Stimulated activated CD8-positive, alpha-beta memory T cell treated with anti-CD3 and anti-CD28 coated beads, Interleukin-7, amount 100 ng/mL, for 24 hours (primary cell): ENCODE data around the gene MRPL54.
A peak's percentile ranks its signal among the peaks of the same experiment; 100 is the strongest.
"Not testable (repeated sequence)": the region's sequence is repeated elsewhere in the genome, so short reads cannot be mapped to it uniquely, and the experiment has no call there.

Experiments
- DNase-seq: peaks from one replicate; pipeline ENCODE4 v3.0.0-alpha.2; 2020; ENCODE audit warnings: low read depth

Gene MRPL54

DNA sequence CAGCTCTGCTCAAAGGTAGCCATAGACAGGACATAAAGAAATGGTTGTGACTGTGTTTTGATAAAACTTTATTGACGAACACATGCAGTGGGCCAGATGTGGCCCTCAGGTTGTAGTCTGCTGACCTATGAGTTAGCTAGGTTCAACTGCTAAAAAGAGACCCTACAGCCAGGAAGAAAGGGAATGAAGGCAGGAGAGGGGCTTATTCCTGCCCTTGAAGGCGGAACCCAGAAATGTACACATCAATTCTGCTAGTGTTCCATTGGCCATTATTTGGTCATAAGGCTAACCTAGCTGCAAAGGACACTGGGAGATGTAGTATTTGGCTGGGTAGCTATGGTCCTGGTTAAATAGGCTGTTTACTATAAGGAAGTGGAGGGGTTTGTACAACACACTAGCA lies 19.0 kb upstream of the MRPL54 start:
- no peak for DNase-seq

DNA sequence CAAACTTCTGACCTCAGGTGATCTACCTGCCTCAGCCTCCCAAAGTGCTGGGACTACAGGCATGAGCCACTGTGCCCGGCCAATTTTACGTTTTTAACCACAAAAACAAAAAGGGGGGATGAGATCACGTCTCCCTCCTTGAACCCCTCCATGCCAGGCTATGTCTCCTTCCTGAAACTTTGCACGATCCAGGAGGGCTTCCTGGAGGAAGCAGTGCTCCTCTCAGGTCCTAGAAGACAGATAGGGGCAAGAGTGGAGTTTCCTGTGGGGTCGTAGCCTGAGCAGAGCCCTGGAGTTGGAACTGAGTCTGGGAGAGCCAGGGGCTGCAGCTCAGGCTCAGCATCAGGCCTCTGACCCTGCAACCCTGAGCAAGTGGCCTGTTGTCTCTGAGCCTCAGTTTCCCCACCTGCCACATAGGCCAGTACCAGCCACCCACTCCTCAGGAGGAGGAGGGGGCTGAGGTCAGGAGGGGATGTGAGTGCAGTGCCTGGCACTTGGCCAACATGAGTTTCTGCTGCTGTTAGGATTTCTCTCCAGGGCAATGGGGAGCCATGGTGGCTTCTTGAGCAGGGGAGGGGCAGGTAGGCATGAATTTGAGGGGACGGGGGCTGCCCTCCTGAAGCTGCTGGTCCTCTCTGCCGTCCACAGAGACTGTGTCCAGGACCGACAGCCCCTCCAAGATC lies 17.0 kb upstream of the MRPL54 start:
- no peak for DNase-seq

DNA sequence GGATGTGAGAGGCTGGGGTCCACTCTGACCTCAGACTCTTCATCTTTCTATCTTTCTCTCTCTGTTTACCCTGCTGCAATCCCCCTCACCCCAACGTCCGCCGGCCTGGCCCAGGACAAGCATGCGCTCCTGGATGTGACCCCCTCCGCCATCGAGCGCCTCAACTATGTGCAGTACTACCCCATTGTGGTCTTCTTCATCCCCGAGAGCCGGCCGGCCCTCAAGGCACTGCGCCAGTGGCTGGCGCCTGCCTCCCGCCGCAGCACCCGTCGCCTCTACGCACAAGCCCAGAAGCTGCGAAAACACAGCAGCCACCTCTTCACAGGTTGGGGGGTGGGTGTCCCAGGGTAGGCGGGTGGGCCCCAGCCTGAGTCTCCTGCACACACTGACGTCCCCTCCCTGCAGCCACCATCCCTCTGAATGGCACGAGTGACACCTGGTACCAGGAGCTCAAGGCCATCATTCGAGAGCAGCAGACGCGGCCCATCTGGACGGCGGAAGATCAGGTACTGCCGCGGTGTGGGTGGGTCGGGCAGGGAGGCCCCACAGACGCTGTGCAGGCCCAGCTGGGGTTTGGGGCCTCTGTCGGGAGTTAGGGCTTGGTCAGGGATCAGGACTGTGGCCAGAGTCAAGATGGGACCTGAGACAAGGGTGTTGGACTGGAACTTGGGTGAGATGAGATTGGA lies 16.0 kb upstream of the MRPL54 start:
- DNase-seq, result no peak

DNA sequence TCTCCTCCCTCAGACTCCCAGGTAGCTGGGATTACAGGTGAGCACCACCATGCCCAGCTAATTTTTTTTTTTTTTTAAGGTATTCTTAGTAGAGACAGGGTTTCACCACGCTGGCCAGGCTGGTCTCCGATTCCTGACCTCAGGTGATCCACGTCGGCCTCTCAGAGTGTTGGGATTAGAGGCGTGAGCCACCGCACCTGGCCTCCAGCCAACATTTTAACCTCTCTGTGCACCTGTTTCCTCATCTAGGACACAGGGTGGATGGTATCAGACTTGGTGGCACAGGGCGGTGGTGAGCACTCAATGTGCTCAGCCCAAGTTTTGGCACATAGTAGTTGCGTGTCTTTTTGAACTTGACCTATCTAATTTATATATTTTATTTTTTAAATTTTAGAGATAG lies 13.5 kb upstream of the MRPL54 start:
- DNase-seq, result no peak

DNA sequence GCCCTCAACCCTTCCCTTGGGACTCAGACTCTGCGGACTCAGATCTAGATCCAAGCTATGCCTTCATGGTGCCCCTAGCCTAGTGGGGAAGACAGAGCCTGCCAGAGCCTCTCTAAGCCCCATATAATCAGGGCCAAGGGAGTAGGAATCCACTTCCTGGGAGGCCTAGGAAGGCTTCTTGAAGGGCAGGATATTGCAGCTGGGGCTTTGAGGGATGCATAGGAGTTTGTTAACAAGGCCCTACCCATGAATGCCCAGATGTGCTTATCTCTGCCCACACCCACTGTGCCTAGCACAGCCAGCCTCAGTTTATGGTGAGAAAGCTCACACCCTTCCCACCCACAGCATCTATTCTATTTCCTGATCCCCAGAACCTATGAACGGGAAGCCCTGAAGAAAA lies 12.3 kb upstream of the MRPL54 start:
- no peak for DNase-seq

DNA sequence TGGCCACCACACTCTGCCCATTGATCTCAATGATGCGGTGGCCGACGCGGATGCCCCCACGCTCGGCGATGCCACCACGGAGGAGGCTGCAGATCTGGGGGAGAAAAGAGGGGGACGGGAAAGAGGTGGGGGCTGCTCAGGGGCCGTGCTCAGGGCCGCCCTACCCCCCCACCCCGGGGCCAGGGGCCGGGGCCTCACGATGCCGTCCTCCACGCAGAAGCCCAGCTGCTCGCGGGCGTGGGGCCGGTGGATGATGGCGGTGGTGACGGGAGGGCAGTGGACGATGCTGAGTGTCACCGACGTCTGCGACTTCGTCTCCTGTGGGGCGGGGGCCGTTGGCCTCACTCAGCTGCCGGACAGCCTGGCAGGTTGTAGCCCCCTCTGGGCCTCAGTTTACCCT lies 11.2 kb upstream of the MRPL54 start:
- DNase-seq, result no peak

DNA sequence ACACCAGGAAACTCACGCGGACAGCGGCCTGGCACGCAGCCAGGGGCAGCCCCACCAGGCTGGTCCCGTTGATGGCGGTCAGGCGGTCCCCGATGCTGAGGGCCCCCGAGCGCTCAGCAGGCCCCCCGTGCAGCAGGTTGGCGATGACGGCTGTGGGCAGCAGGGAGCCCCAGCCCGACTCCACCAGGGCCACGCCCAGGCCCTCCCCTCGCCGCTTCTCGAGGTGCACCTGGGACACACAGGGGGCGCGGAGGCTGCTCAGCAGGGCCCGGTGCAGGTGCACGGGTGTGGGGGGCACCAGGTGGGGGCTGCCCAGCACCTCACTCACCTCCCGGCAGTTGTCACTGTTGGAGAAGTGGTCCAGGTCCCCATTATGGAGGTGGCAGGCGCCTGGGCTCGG lies 10.0 kb upstream of the MRPL54 start:
- no peak for DNase-seq

DNA sequence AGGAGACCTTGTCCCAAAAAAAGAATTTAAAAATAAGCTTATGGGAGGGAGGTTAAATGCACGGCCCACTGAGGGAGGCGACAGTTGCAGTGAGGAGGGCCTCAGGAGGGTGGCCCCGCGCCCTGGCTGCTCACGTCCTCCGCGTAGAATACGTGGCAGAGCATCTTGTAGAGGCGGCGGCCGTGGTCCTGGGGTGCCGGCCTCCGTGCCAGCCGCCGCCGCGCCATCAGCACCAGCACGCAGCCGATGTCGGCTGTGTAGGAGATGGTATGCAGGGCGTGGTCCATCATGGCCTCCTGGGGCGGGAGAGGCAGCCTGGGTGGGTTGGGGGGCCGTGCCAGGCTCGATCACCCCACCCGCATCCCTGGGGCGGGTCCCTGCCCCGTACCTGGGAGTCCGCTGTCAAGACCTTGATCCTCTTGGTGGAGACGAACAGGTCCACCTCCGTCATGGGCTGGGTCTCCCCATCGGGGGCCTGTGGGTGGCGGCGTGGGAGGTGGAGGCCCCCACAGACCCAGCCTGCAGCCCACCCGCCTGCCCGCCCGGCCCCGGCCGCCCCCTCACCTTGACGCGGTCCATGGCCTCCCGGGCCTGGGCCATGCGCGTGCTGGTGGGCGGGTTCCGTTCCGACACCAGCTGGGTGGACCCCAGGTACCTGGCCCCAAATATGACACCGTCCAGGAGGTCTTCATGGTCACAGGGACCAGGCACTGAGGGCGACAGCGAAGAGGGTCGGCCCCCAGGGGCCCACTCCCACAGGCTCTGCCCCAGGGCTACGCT lies 8.7 kb upstream of the MRPL54 start:
- no peak for DNase-seq

DNA sequence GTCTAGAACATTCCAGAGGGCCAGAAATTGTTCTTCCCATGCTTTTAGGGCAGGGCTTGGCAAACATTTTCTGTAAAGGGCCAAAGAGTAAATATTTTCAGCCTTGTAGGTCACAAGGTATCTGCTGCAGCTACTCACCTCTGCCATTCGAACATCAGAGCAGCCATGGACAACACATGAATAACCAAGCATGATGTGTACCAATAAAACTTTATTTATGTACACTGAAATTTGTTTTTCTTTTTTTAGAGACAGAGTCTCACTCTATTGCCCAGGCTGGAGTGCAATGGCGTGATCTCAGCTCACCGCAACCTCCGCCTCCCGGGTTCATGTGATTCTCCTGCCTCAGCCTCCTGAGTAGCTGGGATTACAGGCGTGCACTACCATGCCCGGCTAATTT lies 4.8 kb upstream of the MRPL54 start:
- DNase-seq, result not testable (repeated sequence)

DNA sequence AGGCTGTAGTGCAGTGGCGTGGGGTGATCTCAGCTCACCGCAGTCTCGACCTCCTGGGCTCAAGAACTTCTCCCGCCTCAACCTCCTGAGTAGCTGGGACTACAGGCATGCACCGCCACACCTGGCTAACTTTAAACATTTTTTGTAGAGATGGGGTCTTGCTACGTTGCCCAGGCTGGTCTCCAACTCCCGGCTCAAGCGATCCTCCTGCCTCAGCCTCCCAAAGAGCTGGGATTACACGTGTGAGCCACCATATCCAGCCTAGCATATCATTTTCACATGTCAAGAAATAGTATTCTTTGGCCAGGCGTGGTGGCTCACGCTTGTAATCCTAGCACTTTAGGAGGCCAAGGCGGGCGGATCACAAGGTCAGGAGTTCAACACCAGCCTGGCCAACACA lies 4.2 kb upstream of the MRPL54 start:
- not testable (repeated sequence) for DNase-seq

DNA sequence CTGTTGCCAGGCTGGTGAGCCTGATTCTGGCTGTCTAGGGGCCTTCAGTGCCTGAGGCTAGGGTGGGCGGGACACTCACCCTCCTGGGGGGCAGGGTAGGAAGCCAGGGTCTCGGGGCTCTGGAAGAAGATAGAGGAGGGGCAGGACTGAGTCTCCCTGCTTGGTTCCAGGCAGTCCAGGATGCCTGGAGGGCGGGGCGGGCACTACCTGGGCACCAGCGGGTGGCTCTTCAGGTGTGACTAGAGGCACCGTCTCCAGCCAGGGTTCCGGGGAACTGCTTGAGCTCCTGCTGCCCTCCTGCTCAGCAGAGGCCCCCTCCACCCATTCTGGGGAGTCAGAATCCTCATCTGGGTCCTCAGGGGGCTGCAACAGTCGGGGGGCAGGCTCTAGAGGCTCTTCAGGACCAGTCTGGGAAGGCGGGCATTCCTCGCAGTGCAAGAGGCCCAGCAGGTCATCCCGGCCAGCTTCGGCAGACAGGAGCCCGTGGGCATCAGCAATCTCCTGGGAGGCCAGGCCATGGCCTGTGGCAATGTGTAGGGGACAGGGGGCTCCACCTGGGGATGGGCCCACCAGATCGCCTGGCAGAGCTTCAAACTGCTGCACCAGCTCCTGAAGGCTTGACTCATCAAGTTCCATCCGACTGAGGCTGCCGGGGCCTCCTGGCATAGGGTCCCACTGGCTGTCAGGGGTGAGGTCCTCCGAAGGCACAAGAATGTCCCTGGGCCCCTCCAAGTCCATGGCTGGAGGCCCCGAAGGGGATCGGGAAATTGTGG lies 2.8 kb upstream of the MRPL54 start:
- DNase-seq, result no peak

DNA sequence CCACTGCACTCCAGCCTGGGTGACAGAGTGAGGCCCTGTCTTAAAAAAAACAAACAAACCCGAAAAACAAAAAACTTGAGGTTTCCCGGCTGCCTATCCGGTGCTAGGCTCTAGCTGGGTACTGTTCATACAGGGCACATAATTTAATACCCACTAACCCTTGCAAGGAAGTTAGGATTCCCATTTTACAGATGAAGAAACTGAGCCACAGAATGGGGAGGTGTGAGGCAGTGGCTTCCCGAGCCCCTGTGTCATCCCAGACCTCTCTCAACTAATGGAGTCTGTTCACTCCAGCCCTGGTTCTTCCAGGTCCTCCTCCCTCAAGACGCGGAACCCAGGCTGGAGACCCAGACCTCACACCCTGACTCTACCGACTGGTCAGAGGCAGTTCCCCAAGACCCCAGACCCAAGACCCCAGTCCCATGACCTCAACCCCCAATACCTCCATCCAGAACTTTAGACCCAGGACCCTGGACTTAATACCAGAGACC lies 1.6 kb upstream of the MRPL54 start:
- no peak for DNase-seq

DNA sequence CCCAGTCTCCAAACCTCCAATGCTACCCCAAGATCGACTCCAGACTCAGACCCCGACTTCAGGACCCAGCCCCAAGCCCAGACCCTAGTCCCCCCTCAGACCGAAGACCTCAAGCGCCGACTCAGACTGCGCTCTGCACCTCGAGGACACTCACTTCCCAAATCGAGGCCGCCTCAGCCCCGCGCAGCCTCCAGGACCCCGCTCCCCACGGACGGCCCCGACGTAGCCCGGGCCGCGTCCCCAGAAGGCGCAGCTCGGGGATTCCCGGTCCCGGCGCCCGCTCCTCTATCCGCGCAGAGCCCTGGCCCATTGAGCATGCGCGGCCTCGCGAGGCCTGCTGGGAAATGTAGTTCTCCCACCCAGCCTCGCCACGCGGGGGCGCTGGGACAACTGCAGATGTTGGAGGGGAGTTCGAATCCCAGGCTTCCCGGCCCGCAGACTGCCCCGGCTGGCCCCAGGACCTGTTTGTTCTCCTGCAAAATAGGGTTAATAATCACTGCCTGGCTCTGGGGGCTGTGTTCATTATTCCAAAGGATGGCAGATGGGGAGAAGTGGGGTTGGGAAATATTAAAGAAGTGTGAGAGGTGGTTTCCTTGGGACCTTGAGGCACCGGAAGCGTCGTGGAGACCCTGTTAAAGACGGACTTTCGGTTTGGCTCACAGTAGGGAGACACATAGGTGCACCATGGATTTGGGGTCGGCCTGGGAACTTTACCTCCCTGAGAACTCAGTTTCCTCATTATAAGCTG lies 926 bp upstream of the MRPL54 start, which contains the start of gene APBA3:
Gene APBA3 (minus strand): TSS at position 311 of the 748 bp plus-strand sequence. CDS start 1,428 bp downstream, outside the sequence.
- peak; percentile 93 for DNase-seq

DNA sequence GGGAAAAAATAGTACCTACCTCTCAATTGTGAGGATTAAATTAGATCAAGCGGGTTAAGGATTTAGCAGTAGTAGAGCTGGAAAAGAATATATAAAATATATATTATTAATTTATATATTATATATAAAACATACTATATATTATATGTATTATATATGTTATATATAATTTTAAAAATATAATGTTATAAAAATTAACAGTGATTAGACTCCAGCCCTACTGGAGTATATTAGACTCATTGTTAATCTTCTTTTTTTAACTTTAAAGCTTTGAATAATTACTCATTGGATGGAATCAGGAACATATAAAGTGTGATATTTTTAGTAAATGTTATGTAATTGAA lies 380 bp upstream of the MRPL54 start:
- no peak for DNase-seq

DNA sequence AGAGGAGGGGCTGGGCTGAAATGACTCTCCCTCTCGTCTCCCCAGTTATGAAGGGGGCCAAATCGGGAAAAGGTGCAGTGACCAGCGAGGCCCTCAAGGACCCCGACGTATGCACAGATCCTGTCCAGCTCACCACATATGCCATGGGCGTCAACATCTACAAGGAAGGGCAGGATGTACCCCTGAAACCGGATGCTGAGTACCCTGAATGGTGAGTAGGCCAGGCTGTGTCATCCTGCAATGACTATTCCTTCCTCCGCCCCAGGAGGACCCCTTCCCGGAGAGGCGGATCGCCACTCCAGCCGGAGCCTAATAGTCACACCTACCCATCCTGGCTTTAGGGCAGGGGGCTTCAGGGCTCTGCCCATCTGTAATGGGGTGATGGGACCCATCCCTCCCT lies 2.6 kb downstream of the MRPL54 start:
- no peak for DNase-seq

DNA sequence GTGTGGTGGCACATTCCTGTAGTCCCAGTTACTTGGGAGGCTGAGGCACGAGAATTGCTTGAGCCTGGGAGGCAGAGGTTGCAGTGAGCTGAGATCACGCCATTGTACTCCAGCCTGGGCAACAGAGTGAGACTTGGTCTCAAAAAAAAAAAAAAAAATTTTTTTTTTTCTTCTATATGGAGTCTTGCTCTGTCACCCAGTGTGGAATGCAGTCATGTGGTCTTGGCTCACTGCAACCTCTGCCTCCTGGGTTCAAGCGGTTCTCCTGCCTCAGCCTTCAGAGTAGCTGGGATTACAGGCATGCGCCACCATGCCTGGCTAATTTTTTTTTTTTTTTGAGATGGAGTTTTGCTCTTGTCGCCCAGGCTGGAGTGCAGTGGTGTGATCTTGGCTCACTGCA lies 3.3 kb downstream of the MRPL54 start:
- not testable (repeated sequence) for DNase-seq

DNA sequence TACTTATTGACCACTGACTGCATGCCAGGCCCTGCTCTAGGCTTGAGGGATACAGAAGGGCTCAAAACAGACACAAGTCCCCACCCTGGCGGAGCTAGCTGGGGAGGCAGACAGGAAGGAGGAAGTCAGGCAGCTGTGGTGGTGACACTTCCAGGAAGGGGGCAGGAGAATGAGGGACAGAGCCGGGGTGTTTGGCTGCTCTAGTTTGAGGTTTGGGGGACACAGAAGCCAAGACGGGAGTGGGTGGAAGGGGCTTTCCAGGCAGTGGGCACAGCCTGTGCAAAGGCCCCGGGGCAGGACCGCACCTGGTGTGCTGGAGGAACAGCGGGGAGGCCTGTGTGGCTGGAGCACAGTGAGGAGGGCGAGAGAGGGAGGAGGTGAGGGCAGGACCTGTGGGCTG lies 4.0 kb downstream of the MRPL54 start:
- no peak for DNase-seq

DNA sequence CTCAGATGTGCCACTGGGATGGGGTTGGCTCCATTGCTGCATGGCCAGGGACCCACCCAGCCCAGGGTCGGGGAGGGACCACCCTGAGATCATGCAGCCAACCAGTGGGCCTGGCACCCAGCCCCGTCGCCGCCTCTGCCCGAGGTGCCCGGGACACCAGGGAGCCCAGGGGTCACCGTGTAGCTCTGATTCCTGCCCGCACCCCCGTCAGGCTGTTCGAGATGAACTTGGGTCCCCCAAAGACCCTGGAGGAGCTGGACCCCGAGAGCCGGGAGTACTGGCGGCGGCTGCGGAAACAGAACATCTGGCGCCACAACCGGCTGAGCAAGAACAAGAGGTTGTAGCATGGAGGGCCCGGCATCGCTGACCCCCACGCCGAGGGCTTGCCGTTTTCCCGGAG lies 4.6 kb downstream of the MRPL54 start:
- DNase-seq, result no peak

DNA sequence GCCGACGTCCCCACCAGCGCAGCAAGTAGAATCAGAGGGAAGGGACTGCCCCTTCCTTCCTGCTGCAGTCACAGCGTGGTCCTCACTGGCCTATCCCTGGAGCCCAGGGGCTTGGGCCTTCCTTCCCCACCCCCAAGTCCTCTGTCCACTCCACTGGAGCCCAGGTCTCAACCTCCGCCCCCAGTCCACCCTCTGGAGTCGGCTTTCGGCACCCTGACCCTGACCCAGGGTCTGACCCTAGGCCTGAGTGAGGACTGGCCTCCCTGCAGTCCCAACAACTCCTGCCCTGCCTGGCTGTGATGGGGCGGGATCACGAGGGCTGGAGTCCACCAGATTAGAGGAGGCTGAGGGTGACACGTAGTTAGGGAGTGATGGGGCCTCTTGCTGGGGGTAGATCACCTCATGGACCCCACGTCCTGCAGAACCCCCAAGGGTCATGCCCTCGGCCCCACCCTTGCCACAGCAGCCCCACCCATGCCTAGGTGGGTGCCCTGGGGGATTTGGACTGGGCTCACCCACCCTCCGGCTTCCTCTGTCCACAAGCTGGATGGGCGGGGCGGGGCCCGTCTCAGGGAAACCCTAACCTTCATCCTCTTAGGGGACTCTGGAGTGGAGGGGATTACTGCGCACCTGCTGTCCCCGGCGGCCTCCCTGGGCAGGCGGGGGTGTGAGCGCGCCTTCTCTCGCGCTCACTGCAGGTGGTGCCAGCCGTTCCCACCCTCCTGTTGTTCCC lies 5.7 kb downstream of the MRPL54 start:
- DNase-seq, result no peak

DNA sequence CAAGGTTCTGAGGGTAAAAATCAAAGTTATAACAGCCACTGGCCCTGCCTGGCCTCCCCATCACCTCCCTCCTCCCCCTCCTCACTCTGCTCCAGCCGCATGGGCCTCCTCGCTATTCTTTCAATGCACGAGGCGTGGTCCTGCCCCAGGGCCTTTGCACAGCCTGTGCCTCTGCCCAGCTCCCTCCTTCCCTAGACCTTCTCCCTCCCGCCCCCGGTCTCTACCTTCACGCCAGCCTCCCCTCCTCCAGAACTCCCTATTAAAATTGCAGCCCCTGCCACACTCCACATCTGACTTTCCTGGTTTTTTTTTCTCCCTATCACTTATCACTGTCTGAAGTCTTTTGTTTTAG lies 6.2 kb downstream of the MRPL54 start:
- DNase-seq, result no peak

DNA sequence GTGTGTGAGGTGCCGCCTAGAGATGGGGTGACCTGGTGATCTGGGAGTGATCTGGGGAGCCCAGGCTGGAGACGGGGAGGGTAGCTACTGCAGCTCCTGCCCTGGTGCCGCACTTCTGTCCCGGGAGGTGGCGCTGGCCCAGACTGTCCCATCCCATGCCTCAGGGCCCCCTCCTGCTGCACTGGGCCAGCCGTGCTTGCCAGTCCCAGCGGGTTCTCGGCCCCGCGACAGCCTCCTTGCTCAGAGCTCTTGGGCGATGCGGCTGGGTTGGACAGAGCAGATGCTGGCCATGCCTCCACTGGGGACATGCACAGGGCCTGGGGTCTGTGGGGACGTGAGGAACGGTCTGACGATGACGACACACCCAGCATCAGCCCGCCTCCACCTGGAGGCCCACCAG lies 7.0 kb downstream of the MRPL54 start:
- DNase-seq, result no peak
